GM21515 (cell line): Measurements from ENCODE around the gene FBXW12.

ENCODE experiments used
- ATAC-seq: cut with Tn5 transposase; IDR thresholded peaks from one replicate; pipeline ENCODE4 v1.9.1; 2021; ENCODE audit not compliant: unreplicated experiment

FBXW12 gene

GRCh38 chr3:48432411-48433371, 60.7 kb downstream of the FBXW12 start:
- no peak for ATAC-seq

- ATAC-seq, result no peak
Measured at GRCh38 chr3:48433472-48434118, 61.6 kb downstream of the FBXW12 start.

DNA sequence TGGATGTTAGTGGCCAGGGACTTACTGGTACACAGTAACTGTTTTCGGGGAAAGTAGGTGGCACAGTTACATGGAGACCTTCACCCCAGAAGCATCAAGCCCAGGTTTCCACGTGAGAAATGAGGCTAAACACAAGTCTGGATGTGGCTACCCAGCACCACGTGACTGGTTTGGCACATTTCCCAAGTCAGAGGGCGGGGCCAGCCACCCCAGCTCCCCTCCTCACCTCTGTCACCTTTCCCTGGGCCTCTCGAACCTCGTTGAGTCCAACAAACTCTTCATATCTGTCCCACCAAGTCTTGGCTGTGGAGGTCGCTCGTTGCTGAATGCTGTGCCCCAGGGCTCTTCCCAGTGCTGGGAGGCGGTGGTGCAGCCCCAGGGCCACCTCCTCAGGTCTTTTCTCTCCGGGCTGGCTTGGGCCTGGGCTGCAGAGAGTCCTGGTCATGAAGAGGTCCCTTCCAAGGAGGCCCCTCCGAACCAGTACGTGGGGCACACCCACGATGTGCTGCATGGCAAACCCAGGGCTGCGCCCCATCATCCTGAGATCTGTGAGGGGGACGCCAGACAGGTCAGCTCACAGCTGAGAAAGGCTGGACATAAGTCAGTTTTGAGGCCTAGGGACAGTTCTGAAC, 62.7 kb downstream of the FBXW12 start:
- no peak for ATAC-seq

DNA sequence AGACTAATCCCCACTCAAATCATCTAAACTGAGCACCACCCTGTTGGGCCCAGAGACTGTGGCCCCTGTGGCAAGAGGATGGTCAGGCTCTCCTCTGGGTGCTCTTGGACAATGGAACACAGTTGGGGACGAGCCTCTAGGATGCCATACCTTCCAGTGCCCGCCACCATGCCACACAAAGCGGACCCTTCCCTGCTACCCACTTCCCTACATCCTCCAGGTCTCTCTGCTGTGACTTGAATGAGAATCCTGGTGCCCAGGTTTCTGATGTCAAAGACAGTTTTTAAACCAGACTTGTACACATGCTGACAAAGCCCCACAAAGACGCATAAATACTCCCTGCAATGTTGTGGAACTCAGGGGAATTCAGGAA, 63.2 kb downstream of the FBXW12 start:
- no peak for ATAC-seq

GRCh38 chr3:48435774-48436476, 63.9 kb downstream of the FBXW12 start:
- ATAC-seq, result no peak

DNA sequence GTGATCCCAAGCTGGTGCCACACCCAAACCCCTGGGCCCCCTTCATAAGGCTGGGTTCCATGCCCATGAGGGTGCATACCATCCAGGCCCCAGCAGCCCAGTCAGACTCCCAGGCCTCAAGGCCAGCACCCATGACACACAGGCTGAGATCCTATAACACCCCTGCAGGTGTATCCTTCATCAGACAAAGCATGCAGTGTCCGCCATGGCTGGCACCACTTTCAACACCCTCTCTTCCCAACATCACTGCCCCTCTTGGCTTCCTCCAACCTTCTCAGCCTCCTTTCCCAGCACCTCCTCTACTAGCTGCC, 64.4 kb downstream of the FBXW12 start:
- no peak for ATAC-seq

GRCh38 chr3:48436855-48437254, 64.8 kb downstream of the FBXW12 start:
- ATAC-seq, result no peak

DNA sequence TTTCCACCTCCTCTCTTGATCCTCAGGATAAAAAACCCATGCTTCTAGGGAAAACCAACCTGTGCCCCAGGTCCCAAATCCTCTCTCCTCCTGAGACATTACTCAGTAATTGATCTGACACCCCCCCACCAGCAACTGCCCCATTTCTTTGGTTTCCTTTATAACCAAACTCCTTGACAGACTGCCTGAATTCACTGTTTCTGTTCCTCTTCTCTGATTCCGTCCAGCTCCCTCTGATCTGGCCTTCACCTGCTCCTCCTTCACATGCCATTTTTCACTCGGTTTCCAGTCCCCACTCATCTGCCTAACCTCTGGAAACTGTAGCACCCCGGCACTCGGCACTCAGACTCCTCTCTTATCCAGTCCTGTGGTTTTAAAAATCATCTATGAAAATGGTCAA, 65.8 kb downstream of the FBXW12 start:
- ATAC-seq, result no peak

GRCh38 chr3:48439820-48440589, 68.0 kb downstream of the FBXW12 start, which contains the start of the genes CCDC51 and TMA7:
TSS of gene CCDC51 (minus strand) at chr3:48440119. CDS start at chr3:48435128, 4,991 bp downstream.
TSS of gene TMA7 (plus strand) at chr3:48440257. CDS start at chr3:48440297, 40 bp downstream.
- ATAC-seq, result peak; percentile 92

DNA sequence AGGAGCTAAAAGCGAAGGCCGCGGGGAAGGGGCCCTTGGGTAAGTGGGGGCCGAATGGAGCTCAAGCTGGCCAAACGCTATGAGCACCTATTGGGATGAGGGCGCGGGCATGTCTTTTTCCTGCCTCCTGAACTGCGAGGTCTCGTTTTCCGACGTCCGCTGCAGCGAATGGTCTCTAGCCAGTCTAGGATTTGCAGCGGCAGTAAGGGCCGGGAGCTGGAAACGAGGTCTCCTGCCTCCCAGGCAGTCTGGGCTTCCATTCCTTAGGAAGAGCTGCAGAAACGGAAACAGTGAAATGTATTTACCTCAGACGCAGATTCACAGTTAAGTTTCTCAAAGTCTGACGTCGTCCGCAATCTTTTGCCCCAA, 68.6 kb downstream of the FBXW12 start:
- no peak for ATAC-seq

DNA sequence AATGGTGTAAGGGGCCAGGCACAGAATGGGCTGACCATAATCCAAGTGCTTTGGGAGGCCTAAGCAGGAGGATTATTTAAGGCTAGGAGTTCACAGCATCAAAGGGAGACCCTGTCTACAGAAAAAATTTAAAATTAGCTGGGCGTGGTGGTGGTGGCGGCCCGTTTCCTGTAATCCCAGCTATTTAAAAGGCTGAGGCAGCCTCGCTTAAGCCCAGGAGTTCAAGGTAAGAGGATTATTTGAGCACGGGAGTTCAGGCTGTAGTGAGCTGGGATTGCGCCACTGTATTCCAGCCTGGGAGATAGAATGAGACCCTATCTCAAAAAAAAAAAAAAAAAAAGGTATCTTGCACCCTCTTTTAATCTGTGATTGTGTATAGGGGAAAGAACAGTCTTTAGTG, 69.9 kb downstream of the FBXW12 start:
- no peak for ATAC-seq
